HG02798 (cell line): ENCODE data around the gene POMP.
A peak's percentile ranks its signal among the peaks of the same experiment; 100 is the strongest.
"Not testable (repeated sequence)": the region's sequence is repeated elsewhere in the genome, so short reads cannot be mapped to it uniquely, and the experiment has no call there.

Source experiments
- ATAC-seq: cut with Tn5 transposase; IDR thresholded peaks from one replicate; pipeline ENCODE4 v1.9.1; 2021; ENCODE audit warnings: mild to moderate bottlenecking; ENCODE audit not compliant: unreplicated experiment, poor library complexity

Gene POMP

DNA sequence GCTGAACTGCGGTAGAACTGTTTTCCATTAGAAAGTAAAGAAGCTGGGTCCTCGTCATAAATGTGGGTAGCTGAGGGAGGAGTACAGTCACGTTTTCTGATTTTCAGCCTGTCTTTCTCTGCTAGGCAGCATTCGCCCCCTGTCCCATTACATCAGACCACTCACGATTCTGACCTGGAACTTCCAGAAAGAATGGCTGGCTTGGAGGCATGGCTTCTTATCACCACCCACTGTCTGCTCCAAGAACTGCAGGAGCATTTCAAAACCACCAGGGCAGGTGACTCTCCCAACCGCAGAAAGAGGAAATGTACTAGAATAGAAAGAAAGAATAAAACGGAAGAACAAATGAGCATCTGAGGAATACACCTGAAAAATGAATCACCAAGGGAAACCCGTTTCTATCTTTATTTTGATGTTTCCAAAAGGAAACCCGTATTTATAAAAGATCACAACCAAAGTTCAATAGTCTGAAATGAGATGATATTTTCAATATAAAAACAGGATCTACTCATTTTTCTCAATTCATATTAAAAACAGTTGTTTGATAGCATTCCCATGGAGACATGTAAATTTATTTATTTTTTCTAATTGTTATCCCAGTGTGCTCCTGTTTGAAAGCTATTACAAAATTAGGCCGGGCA is 22.1 kb upstream of the POMP start:
- ATAC-seq: no peak

GRCh38 chr13:28637714-28638355 is 21.1 kb upstream of the POMP start:
- no peak for ATAC-seq

- ATAC-seq: no peak
Measured at GRCh38 chr13:28638756-28639155, 20.2 kb upstream of the POMP start.

GRCh38 chr13:28640861-28641599 is 17.9 kb upstream of the POMP start:
- no peak for ATAC-seq

- peak; percentile 92 for ATAC-seq
Measured at GRCh38 chr13:28641600-28641926, 17.4 kb upstream of the POMP start.

DNA sequence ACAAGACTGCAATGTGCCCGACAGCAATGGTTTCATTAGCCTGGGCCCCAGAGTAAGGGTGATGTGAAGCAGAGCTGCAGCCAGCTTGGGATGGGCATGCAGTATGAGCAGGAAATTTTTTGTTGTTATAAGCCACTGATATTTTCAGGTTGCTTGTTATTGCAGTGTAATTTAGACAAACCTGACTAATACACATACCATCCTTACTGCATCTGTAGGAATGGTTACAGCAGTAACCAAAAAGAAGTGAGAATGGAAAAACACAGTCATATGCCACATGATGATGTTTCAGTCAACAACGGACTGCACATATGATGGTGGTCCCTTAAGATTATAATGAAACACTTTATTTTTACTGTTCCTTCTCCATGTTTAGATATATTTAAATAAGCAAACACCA is 8.6 kb upstream of the POMP start:
- ATAC-seq: no peak

- ATAC-seq: no peak
Measured at GRCh38 chr13:28651810-28652401, 7.0 kb upstream of the POMP start.

DNA sequence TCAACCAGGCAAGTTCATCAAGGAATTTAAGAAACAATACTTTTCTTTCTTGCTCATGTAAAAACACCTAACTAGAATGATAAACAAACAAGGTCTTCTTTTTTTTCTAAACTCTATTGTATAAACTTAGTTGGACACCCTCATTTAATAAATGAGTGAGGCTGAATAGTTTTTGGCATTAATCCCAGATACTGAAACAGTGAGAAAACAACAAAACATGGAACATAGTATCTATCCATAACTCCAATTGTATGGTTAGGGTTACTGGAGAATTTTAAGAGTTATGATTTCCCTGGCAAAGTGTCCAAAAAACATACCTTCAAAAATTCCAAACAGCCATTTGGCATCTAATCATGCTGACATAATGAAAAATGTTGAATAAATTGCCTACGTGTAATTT is 5.8 kb upstream of the POMP start:
- ATAC-seq: no peak

DNA sequence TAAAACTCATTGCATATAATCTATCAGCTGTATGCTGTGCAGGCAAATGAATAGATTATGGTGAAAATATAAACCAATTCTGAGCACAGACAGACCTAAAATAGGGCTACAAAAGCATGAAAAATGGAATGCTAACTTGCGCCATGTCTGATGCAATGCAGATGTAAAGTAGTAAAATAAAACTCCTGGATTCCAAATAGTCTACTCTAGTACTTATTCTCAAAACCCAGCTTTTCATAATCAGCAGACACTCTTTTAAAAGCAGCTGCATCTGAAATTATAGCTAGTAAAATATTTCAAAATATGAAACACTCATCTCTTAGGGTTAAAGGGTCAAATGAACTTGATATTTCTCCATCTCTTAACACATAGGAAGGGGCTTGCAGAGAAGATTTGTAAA is 4.7 kb upstream of the POMP start:
- ATAC-seq: no peak

- ATAC-seq: no peak
Measured at GRCh38 chr13:28655561-28655960, 3.4 kb upstream of the POMP start.

GRCh38 chr13:28657784-28658538 is 969 bp upstream of the POMP start:
- no peak for ATAC-seq

DNA sequence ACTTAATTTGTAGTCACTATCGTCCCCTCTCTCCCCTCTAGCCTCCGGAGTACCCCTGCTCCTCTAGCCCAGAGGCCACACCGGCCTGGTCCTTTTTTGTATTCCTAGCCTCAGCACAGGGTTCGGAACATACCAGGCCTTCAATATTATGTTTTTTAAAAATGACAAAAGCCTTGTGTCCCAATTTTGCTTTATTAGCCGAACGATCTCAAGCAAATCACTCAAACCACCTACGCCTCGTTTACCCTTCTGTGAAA is 463 bp upstream of the POMP start:
- peak; percentile 5 for ATAC-seq

DNA sequence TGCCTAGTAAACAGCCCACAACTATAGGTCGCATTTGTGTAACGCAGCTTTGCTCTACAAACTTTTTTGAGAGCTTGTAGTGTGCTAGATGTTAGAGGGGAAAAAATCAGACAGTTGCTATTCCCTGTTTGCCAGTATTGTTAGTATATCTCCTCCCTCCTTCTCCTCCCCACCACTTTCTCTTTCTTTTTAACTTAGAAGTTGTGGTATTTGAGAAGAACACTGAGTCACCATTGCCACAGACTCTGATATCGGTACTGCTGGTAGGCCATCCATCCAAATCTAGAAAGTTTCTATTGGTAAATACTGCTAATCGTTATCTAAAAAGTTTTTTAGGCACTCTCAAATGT is 666 bp downstream of the POMP start:
- ATAC-seq: peak; percentile 24

GRCh38 chr13:28666897-28667488 is 8.1 kb downstream of the POMP start:
- no peak for ATAC-seq

DNA sequence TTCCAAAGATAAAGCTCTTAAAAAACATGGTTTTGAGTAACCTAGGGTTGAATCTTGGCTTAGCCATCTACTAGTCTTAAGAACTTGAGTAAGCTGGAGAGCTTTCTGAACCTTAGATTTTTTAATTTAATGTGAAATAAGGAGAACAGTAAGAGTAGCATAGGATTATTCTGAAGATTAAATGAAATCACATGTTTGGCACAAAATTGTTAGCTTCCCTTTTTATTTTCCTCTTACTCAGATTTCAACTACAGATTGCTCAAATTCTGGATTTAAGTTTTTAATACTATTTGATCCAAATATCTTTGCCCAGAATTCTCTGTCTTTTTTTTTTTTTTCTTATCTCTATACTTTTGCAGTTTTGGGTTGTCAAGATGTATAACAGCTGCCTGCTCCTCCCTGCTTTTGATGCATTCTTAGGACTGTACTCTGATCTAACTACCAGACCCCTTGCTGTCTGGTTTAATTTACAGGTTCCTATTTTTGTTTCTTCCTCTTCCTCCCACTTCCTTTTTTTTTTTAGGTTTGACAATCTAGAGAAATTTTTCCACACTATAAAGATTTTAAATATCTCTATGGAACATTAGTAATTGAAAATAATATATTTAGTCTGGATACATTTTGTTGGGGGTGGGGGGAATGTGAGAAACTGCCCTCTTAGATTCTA is 12.3 kb downstream of the POMP start:
- no peak for ATAC-seq

GRCh38 chr13:28678809-28679208 is 19.9 kb downstream of the POMP start:
- no peak for ATAC-seq

- no peak for ATAC-seq
Measured at GRCh38 chr13:28679628-28680027, 20.7 kb downstream of the POMP start.

- no peak for ATAC-seq
Measured at GRCh38 chr13:28680541-28680940, 21.6 kb downstream of the POMP start.

- not testable (repeated sequence) for ATAC-seq
Measured at GRCh38 chr13:28683169-28683568, 24.2 kb downstream of the POMP start.

GRCh38 chr13:28684257-28684656 is 25.3 kb downstream of the POMP start:
- no peak for ATAC-seq
